ENCODE data around the gene LRIG2.

DNA sequence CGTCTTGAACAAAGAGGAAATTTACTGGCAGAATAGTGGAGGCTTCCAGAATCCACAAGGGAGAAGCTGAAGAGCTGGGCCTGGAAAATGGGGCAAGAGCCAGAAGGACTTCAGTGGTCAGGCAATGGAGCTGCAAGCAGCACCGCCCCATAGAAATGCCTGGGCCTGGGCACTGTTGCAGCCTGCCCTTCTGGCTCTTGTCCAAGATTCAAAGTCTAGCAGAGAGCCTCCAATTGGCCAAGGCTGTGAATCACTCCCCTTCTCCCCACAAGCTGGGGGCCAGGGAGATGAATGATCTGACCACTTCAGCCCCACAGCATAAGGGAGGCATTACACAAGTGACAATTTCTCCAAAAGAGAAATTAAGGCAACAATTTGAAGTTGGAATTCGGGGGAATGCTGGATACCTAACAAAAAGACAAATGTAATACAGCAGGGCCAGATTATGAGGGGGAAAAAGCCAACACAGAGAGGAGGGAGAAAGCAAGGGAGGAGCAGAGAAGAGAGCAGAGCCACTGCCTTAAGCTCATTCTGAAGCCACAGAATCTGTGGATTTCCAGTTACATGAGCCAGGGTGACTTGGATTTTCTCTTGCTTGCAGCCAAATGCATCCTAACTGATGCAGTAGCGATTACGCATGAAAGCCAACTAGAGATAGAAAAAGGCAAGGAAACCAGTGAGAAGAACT is 80.3 kb downstream of the LRIG2 start:
- TF ChIP-seq, protein P1, sequence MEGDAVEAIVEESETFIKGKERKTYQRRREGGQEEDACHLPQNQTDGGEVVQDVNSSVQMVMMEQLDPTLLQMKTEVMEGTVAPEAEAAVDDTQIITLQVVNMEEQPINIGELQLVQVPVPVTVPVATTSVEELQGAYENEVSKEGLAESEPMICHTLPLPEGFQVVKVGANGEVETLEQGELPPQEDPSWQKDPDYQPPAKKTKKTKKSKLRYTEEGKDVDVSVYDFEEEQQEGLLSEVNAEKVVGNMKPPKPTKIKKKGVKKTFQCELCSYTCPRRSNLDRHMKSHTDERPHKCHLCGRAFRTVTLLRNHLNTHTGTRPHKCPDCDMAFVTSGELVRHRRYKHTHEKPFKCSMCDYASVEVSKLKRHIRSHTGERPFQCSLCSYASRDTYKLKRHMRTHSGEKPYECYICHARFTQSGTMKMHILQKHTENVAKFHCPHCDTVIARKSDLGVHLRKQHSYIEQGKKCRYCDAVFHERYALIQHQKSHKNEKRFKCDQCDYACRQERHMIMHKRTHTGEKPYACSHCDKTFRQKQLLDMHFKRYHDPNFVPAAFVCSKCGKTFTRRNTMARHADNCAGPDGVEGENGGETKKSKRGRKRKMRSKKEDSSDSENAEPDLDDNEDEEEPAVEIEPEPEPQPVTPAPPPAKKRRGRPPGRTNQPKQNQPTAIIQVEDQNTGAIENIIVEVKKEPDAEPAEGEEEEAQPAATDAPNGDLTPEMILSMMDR (IDR thresholded peaks at IDR 0.05 in 2 of 3, conservative IDR thresholded peaks at IDR 0.05 in 1 of 3; ENCODE audit: borderline replicate concordance in 1 of 3, insufficient read depth in 1 of 3, low read depth in 2 of 3, low read length in 2 of 3), result no peak
- TF ChIP-seq POLR2AphosphoS5 (IDR thresholded peaks at IDR 0.05; ENCODE audit: low read depth, low read length) (no peak), EZH2 (IDR thresholded peaks at IDR 0.05) (no peak), POLR2A (IDR thresholded peaks at IDR 0.05; ENCODE audit: borderline replicate concordance, extremely low read depth, insufficient read depth, insufficient read length) (no peak), SP1 (IDR thresholded peaks at IDR 0.05; ENCODE audit: low read depth) (no peak), ZBTB33 (IDR thresholded peaks at IDR 0.05; ENCODE audit: extremely low read depth, insufficient replicate concordance, low read length) (no peak)
